ENCODE measurements around the gene VEGFD. TPM values are rescaled to one million over a fixed set of nuclear protein-coding genes. Genes with fewer than 3 reads are reported as not detected.
A peak's percentile ranks its signal among the peaks of the same experiment; 100 is the strongest.
"Not testable (repeated sequence)": the region's sequence is repeated elsewhere in the genome, so short reads cannot be mapped to it uniquely, and the experiment has no call there.

VEGFD gene
- polyA plus RNA-seq, 4 donors = 0.59 to 4.7 (median 0.78) TPM

- no peak for DNase-seq (ENCODE audit: low read depth in 4 of 4, low spot score in 3 of 4)
These were observed 69.7 kb downstream of the VEGFD start for GRCh38 chrX:15314472-15314871.

DNA sequence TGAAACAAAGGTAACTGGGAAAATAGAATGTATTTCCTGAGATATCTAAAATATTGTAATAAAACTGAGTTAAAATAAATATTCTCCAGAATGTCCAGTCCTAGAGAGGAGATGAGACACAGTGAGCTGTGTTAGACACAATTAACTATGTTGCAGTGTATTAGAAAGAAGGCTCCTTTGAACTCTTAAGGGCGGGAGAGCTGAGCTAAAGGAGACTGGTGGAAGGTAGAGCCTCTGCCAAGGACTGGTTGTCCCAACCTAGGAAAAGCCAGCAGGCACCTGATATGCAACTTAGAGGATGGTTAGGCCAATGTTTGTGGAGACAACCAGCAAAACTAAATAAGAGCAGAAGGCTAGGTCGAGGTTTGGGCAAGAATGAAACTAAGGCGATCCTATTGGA lies 73.1 kb downstream of the VEGFD start:
- no peak for DNase-seq (ENCODE audit: low read depth in 4 of 4, low spot score in 3 of 4)

GRCh38 chrX:15310117-15310516 lies 74.1 kb downstream of the VEGFD start:
- peak in 1 of 4 donors; percentile 31 for DNase-seq (ENCODE audit: low read depth in 4 of 4, low spot score in 3 of 4)

DNA sequence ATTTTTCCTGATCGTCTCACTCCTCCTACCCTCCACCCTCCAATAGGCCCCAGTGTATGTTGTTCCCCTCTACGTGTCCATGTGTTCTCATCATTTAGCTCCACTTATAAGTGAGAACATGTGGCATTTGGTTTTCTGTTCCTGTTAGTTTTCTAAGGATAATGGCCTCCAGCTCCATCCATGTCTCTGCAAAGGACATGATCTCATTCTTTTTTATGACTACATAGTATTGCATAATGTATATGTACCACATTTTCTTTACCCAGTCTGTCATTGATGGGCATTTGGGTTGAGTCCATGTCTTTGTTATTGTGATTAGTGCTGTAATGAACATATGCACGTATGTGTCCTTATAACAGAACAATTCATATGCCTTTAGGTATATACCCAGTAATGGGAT lies 78.3 kb downstream of the VEGFD start:
- not testable (repeated sequence) for DNase-seq (ENCODE audit: low read depth in 4 of 4, low spot score in 3 of 4)

- no peak for DNase-seq (ENCODE audit: low read depth in 4 of 4, low spot score in 3 of 4)
These were observed 82.3 kb downstream of the VEGFD start for GRCh38 chrX:15301924-15302323.

- DNase-seq (ENCODE audit: low read depth in 4 of 4, low spot score in 3 of 4) = no peak
These were observed 84.0 kb downstream of the VEGFD start for GRCh38 chrX:15299941-15300851.

- DNase-seq (ENCODE audit: low read depth in 4 of 4, low spot score in 3 of 4) = no peak
These were observed 85.4 kb downstream of the VEGFD start for GRCh38 chrX:15298780-15299179.

- DNase-seq (ENCODE audit: low read depth in 4 of 4, low spot score in 3 of 4) = no peak
These were observed 86.0 kb downstream of the VEGFD start for GRCh38 chrX:15298201-15298600.

Other genes starting within 250 kb of the VEGFD start
- 10 to 100 TPM in 3 of 4 donors, 1 to 10 TPM in 1; 5.3 to 13.3 (median 12.3) TPM for gene ASB9, start 114.3 kb downstream of the VEGFD start, polyA plus RNA-seq (ENCODE audit: insufficient read length in 4 of 4)
- gene ASB11, start 68.8 kb downstream of the VEGFD start, polyA plus RNA-seq (ENCODE audit: insufficient read length in 4 of 4) = under 1 TPM in 2 of 4 donors, not detected in 2; 0.05 to 0.08 TPM
- gene PIGA, start 48.9 kb downstream of the VEGFD start, polyA plus RNA-seq (ENCODE audit: insufficient read length in 4 of 4) = 10 to 100 TPM; 11.3 to 20.6 (median 19.4) TPM
- 1 to 10 TPM; 3.9 to 6.6 (median 5.1) TPM for gene PIR, start 108.9 kb upstream of the VEGFD start, polyA plus RNA-seq (ENCODE audit: insufficient read length in 4 of 4)
- gene BMX, start 116.4 kb upstream of the VEGFD start, polyA plus RNA-seq (ENCODE audit: insufficient read length in 4 of 4) = under 1 TPM; 0.27 to 0.75 (median 0.49) TPM
- 10 to 100 TPM in 3 of 4 donors, under 1 TPM in 1; 0.75 to 54.9 (median 38.6) TPM for gene ACE2, start 216.5 kb upstream of the VEGFD start, polyA plus RNA-seq (ENCODE audit: insufficient read length in 4 of 4)

All from left renal pelvis (tissue), 4 donors.